HepG2 (cell line): ENCODE data around the gene CLEC9A. TPM values are rescaled to one million over a fixed set of nuclear protein-coding genes. Genes with fewer than 3 reads are reported as not detected.

Source experiments
- ATAC-seq: fragments of 200-7000 bp; cut with Tn5 transposase; 3 replicates; pipeline ENCODE4 v1.9.1; 2020; ENCODE audit warnings: mild to moderate bottlenecking, moderate library complexity
- BruUV-seq: library from RNA; stranded (reverse); fragments of 400-500 nt; replicated peaks from 2 replicates; lab custom pipeline; 2021; lab: Mats Ljungman, UMichigan
- CTCF ChIA-PET: fragments of 300-600 bp; formaldehyde crosslinking; extraction: SDS; loops from one replicate; lab custom pipeline; 2021; ENCODE audit warnings: low total read pairs, inconsistent platforms, low intra/inter-chr PET ratio; lab: Yijun Ruan, JAX
- POLR2A ChIA-PET: fragments of 350-600 bp; sonication (Branson Sonifier 250); formaldehyde crosslinking; loops from one replicate; lab custom pipeline; 2020; ENCODE audit warnings: antibody characterized with exemption, inconsistent platforms; lab: Yijun Ruan, JAX
- DNase-seq: peaks from one replicate; pipeline ENCODE4 v3.0.0-alpha.2; 2015; ENCODE audit warnings: low spot score
- FAIRE-seq: peaks from 3 replicates; lab custom pipeline; 2011; peaks lifted over from hg19 to GRCh38; lab: Jason Lieb, UNC
- H2AFZ ChIP-seq: one replicate; pipeline ENCODE4 v1.6.1; 2011; ENCODE audit warnings: low read length, inconsistent platforms
- H3K27ac ChIP-seq: fragments of 300-600 bp; 3 replicates; pipeline ENCODE4 v1.8.0; 2011; ENCODE audit warnings: mixed run types, mild to moderate bottlenecking, mixed read lengths, low read length, inconsistent platforms; ENCODE audit not compliant: insufficient read depth; ENCODE audit errors: extremely low read length
- H3K27me3 ChIP-seq, 2 experiments: fragments of 200-600 bp in 1 of 2; 2 replicates in 1 of 2; 3 replicates in 1 of 2; pipeline versions ENCODE4 v1.6.0 to v1.8.0; 2011; ENCODE audit warnings: low read length in 2 of 2, mild to moderate bottlenecking in 2 of 2, moderate library complexity in 2 of 2, inconsistent platforms in 1 of 2; ENCODE audit not compliant: insufficient read depth in 2 of 2, control insufficient read depth in 1 of 2
- H3K36me3 ChIP-seq, 2 experiments: fragments of 200-600 bp in 1 of 2; replicated peaks in 1 of 2; 2 replicates in 1 of 2; 3 replicates in 1 of 2; pipeline versions ENCODE4 v1.5.1 to v1.8.0; 2011; ENCODE audit warnings: low read length in 2 of 2, inconsistent platforms in 1 of 2; ENCODE audit not compliant: insufficient read depth in 2 of 2, control insufficient read depth in 1 of 2
- H3K4me1 ChIP-seq: 2 replicates; pipeline ENCODE4 v1.5.1; 2012; ENCODE audit warnings: low read length, inconsistent platforms; ENCODE audit not compliant: insufficient read depth
- H3K4me2 ChIP-seq: 2 replicates; pipeline ENCODE4 v1.6.0; 2011; ENCODE audit warnings: low read depth, low read length, inconsistent platforms
- H3K4me3 ChIP-seq, 3 experiments: fragments of 200-600 bp in 1 of 3; sonication (generic), shearing (Covaris generic) in 1 of 3; replicated peaks in 1 of 3; 2 replicates each; pipeline ENCODE4 v1.5.1; 2011 to 2016; ENCODE audit warnings: low read length in 3 of 3, inconsistent platforms in 2 of 3, low read depth in 2 of 3, mild to moderate bottlenecking in 2 of 3, control low read depth in 1 of 3, mixed read lengths in 1 of 3; ENCODE audit not compliant: insufficient read depth in 1 of 3
- H3K79me2 ChIP-seq: one replicate; pipeline ENCODE4 v1.6.1; 2011; ENCODE audit warnings: low read length, inconsistent platforms; ENCODE audit not compliant: insufficient read depth
- H3K9ac ChIP-seq: 2 replicates; pipeline ENCODE4 v1.6.0; 2011; ENCODE audit warnings: mild to moderate bottlenecking, low read depth, low read length, inconsistent platforms; ENCODE audit not compliant: insufficient read depth
- H3K9me3 ChIP-seq: 2 replicates; pipeline ENCODE4 v1.5.1; 2012; ENCODE audit warnings: mild to moderate bottlenecking, low read length
- H4K20me1 ChIP-seq: 2 replicates; pipeline ENCODE4 v1.6.0; 2011; ENCODE audit warnings: inconsistent platforms, mild to moderate bottlenecking, low read length, moderate library complexity; ENCODE audit not compliant: insufficient read depth
- AHR ChIP-seq: IDR thresholded peaks from 2 replicates; pipeline ENCODE4 v1.6.1; 2018; ENCODE audit warnings: missing genetic modification reagents, missing compliant biosample characterization
- E2F5 ChIP-seq: sonication (generic); formaldehyde crosslinking; conservative IDR thresholded peaks from 2 replicates; pipeline ENCODE4 v1.4.0; 2020; ENCODE audit warnings: missing genetic modification reagents
- NFKBIZ ChIP-seq: IDR thresholded peaks from 2 replicates; pipeline ENCODE4 v1.6.1; 2018; ENCODE audit warnings: missing genetic modification reagents, missing compliant biosample characterization
- ZFX ChIP-seq: sonication (generic); formaldehyde crosslinking; IDR thresholded peaks from 2 replicates; pipeline ENCODE4 v1.4.0; 2020; ENCODE audit warnings: mild to moderate bottlenecking, low read depth, missing genetic modification reagents, moderate library complexity
- ZNF292 ChIP-seq: sonication (generic); formaldehyde crosslinking; IDR thresholded peaks from 2 replicates; pipeline ENCODE4 v1.8.1; 2022; ENCODE audit warnings: mild to moderate bottlenecking, low read depth, missing genetic modification reagents, borderline replicate concordance
- ZNF451 ChIP-seq: sonication (generic); formaldehyde crosslinking; IDR thresholded peaks from 2 replicates; pipeline ENCODE4 v1.5.0; 2020; ENCODE audit warnings: mild to moderate bottlenecking, missing genetic modification reagents
- ZNF660 ChIP-seq: sonication (generic); formaldehyde crosslinking; IDR thresholded peaks from 2 replicates; pipeline ENCODE4 v1.5.1; 2020; ENCODE audit warnings: mild to moderate bottlenecking, low read depth, missing genetic modification reagents, borderline replicate concordance
- ZNF687 ChIP-seq: sonication (generic); formaldehyde crosslinking; IDR thresholded peaks from 2 replicates; pipeline ENCODE4 v1.5.1; 2020; ENCODE audit warnings: mild to moderate bottlenecking, missing genetic modification reagents, moderate library complexity
- WGBS: methylation state at CpG from one replicate; pipeline ENCODE4 v1.1.6; 2017; ENCODE audit warnings: low lambda C conversion rate; 5-methylcytosine and 5-hydroxymethylcytosine counted together
- in situ Hi-C: cut with HindIII; loops from 2 replicates; pipeline ENCODE4 v1.10.0; 2017; ENCODE audit warnings: low pct_unique_long_range_greater_than_20kb; ENCODE audit not compliant: extremely low pct_ligation_motif_present
- intact Hi-C: fragments of 100-400 bp; cut with micrococcal nuclease; formaldehyde crosslinking; loops from one replicate; pipeline ENCODE4 v1.10.0; 2022; ENCODE audit not compliant: unreplicated experiment
- polyA plus RNA-seq, 8 experiments: library from polyadenylated mRNA; depleted of rRNA in 3 of 8; stranded (reverse) in 7 of 8; unstranded in 1 of 8; fragments of >200 nt; fragmentation: Illumina TruSeq in 4 of 8; extraction: Trizol in 4 of 8; gene quantifications; 2 replicates each; pipeline versions ENCODE4 v1.2.1 to v1.2.3, GENCODE V29; 2011 to 2016; ENCODE audit warnings: low read depth in 4 of 8, missing spikeins in 1 of 8, mixed read lengths in 1 of 8; ENCODE audit not compliant: insufficient read depth in 1 of 8
- total RNA-seq, 5 experiments: library from RNA; depleted of rRNA; stranded (reverse); fragments of >200 nt; fragmentation: Illumina TruSeq; extraction: Trizol; gene quantifications; 2 replicates each; pipeline ENCODE4 v1.2.3, GENCODE V29; 2016; ENCODE audit warnings: low read depth in 1 of 5
- TF ChIP-seq, protein P1 (sequence below): sonication (generic); formaldehyde crosslinking; IDR thresholded peaks from 2 replicates; pipeline ENCODE4 v1.4.0; 2020; ENCODE audit warnings: missing genetic modification reagents
- TF ChIP-seq, protein P2 (sequence below): sonication (generic); formaldehyde crosslinking; IDR thresholded peaks from 2 replicates; pipeline ENCODE4 v1.4.0; 2020; ENCODE audit warnings: missing genetic modification reagents

Gene CLEC9A
- total and polyA plus RNA-seq, 2 of the 13 experiments (the other 11 are each of a cell fraction or from before 2014, with no cell fraction given): not detected

DNA sequence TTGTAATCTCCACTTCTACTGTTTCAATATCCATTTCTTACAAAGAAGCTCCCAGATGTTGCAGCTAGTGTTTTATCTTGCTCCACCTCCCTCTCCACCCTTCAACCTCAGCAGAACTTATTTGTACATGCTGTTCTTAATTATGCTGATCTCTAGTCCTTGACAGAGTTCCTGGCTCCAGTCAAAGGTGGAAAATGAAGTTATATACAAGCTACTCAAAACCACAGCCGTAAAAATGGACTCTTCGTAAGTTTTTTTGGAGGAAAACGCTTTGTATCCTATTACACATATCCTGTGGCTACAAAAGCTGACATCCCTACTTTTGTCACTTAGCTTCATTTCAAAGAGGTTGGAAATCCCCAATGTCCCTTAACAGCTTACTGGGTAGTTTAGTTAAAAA is 67.0 kb downstream of the CLEC9A start (continued):
- TF ChIP-seq ZNF292 (no peak), ZNF451 (CRISPR knock-in tag) (no peak), E2F5 (no peak)
- TF ChIP-seq, protein P1, sequence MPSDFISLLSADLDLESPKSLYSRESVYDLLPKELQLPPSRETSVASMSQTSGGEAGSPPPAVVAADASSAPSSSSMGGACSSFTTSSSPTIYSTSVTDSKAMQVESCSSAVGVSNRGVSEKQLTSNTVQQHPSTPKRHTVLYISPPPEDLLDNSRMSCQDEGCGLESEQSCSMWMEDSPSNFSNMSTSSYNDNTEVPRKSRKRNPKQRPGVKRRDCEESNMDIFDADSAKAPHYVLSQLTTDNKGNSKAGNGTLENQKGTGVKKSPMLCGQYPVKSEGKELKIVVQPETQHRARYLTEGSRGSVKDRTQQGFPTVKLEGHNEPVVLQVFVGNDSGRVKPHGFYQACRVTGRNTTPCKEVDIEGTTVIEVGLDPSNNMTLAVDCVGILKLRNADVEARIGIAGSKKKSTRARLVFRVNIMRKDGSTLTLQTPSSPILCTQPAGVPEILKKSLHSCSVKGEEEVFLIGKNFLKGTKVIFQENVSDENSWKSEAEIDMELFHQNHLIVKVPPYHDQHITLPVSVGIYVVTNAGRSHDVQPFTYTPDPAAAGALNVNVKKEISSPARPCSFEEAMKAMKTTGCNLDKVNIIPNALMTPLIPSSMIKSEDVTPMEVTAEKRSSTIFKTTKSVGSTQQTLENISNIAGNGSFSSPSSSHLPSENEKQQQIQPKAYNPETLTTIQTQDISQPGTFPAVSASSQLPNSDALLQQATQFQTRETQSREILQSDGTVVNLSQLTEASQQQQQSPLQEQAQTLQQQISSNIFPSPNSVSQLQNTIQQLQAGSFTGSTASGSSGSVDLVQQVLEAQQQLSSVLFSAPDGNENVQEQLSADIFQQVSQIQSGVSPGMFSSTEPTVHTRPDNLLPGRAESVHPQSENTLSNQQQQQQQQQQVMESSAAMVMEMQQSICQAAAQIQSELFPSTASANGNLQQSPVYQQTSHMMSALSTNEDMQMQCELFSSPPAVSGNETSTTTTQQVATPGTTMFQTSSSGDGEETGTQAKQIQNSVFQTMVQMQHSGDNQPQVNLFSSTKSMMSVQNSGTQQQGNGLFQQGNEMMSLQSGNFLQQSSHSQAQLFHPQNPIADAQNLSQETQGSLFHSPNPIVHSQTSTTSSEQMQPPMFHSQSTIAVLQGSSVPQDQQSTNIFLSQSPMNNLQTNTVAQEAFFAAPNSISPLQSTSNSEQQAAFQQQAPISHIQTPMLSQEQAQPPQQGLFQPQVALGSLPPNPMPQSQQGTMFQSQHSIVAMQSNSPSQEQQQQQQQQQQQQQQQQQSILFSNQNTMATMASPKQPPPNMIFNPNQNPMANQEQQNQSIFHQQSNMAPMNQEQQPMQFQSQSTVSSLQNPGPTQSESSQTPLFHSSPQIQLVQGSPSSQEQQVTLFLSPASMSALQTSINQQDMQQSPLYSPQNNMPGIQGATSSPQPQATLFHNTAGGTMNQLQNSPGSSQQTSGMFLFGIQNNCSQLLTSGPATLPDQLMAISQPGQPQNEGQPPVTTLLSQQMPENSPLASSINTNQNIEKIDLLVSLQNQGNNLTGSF (CRISPR knock-in tag): no peak

DNA sequence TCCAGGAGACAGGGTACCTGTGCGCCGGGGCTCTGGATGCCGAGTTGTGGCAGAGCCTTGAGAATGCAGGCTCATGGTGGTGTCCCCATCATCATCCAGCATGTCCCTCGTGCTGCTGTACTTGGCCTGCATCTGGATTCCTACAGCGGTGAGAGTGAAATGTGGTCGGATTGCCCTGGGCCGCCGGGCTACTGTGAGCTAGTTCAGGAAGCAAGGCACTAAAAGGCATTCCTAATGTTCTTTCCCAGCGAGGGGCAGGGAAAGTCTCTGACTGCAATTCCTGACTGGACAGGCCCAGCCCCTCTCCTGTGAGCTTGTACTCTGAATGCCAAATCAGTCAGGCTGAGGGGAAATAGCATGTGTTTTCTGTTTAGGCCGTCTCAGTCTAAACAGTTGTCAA is 68.3 kb downstream of the CLEC9A start, which contains the start of gene CLEC1A:
Gene CLEC1A, minus strand, starts transcription at position 195 of the 400 bp plus-strand sequence. Its CDS starts 63 bp downstream, at position 132.
- H3K27ac ChIP-seq: no peak within 1 kb of the TSS
- no peak within 1 kb of the TSS for H3K4me3 ChIP-seq
- no peaks in the 10 kb centered on the region for H3K4me1 ChIP-seq
- intact Hi-C loops: no loop called here
- 43% methylated on average over 6 of the region's 10 CpGs for WGBS
- no peaks in the 10 kb centered on the region; a peak in 1 of 5 replicates for H3K27me3 ChIP-seq
- POLR2A ChIA-PET: no interaction called here
- no peaks in the 10 kb centered on the region for H4K20me1 ChIP-seq
- no peak for TF ChIP-seq AHR (CRISPR knock-in tag)
- no peak for TF ChIP-seq ZNF687
- TF ChIP-seq ZFX (CRISPR knock-in tag): no peak
- TF ChIP-seq, protein P2, sequence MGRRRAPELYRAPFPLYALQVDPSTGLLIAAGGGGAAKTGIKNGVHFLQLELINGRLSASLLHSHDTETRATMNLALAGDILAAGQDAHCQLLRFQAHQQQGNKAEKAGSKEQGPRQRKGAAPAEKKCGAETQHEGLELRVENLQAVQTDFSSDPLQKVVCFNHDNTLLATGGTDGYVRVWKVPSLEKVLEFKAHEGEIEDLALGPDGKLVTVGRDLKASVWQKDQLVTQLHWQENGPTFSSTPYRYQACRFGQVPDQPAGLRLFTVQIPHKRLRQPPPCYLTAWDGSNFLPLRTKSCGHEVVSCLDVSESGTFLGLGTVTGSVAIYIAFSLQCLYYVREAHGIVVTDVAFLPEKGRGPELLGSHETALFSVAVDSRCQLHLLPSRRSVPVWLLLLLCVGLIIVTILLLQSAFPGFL (CRISPR knock-in tag): no peak
- TF ChIP-seq ZNF660 (CRISPR knock-in tag): no peak
- TF ChIP-seq NFKBIZ (CRISPR knock-in tag): no peak
- TF ChIP-seq ZNF451 (CRISPR knock-in tag): no peak
- TF ChIP-seq, all 625 proteins: peak for 0
- in situ Hi-C loops: no loop called here
- DNase-seq (no peak), ATAC-seq (no peak), FAIRE-seq (no peak)
- H3K9ac ChIP-seq: no peak within 1 kb of the TSS
- CTCF ChIA-PET: no interaction called here
- BruUV-seq: no TSS peak
- no peaks in the 10 kb centered on the region for H3K36me3 ChIP-seq
- no peak within 1 kb of the TSS for H2AFZ ChIP-seq
- no peaks in the 10 kb centered on the region for H3K9me3 ChIP-seq
- no peak within 1 kb of the TSS for H3K4me2 ChIP-seq
- no peaks in the 10 kb centered on the region for H3K79me2 ChIP-seq
